Measurements from ENCODE around the gene TIMM21.

TIMM21 gene, protein sequence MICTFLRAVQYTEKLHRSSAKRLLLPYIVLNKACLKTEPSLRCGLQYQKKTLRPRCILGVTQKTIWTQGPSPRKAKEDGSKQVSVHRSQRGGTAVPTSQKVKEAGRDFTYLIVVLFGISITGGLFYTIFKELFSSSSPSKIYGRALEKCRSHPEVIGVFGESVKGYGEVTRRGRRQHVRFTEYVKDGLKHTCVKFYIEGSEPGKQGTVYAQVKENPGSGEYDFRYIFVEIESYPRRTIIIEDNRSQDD

DNA sequence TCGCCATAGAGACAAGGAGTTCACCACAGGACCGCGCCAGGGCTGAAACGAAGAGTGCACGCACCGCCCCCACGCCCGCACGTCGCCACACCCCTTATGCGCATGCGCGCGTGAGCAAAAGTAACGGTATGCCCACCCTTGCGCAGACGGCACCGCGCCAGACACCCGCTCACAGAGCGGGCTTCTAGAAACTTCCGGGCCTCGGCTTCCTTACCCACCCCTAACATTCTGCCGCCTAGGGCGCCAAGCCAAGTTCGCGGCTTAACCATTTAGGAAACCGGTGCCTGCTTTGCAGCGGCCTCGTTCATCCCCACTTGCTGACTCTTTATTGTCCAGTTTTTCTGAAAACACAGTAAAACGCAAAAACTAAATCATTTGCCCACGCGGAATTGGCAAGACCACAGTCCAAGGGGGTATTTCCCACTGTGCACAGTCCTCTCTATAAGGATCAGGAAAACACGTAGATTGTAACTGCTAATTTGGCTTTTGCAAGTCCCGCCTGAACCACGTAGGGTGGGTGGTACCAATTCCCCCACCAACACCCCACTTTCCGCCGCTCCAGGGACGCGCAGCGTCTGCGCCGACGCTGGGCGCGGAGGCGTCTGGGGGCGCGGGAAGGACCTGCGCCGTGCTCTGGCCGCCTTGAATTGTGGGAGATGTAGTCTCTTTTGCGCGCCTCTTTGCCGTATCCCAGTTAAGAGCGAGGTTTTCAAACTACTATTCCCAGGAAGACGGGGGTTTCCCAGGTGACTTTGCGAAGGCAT, at the start of gene TIMM21, which contains the start of gene FBXO15:
TSS of gene TIMM21 (plus strand) at position 745 of the 764 bp plus-strand sequence. CDS start 286 bp downstream, outside the sequence.
TSS of gene FBXO15 (minus strand) at position 56 of the 764 bp plus-strand sequence. CDS start at position 7, 49 bp downstream.
- peak; percentile 96 for DNase-seq (ENCODE audit: low read depth)

DNA sequence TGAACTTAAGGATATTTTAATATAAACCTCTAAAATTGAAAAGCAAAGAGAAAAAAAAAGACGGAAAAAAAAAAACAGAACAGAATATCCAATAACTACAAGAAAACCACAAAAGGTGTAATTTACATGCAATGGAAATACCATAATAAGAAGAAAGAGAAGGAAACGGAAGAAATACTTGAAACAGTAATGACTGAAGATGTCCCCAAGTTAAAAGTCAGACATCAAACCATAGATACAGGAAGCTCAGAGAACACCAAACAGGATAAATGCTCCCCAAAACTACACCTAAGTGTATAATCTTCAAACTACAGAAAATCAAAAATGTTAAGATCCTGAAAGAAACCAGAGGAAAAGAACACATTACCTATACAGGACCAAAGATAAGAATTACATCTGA, 39.9 kb upstream of the TIMM21 start:
- DNase-seq (ENCODE audit: low read depth) = no peak

DNA sequence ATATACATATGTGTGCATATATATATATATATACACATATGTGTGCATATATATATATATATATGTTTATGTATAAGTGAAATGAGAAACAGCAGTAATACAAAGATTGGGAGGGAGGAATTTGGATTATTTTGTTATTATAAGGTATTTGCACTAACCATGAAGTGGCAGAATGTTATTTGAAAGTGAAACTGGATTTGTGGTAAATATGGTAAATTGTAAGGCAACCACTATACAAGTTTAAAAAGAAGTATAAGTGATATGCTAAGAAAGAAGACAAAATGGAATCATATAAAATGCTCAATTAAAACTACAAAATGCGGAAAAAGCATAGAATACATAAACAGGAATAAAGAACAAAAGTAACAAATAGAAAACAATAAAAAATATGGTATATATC, 38.2 kb upstream of the TIMM21 start:
- no peak for DNase-seq (ENCODE audit: low read depth)

DNA sequence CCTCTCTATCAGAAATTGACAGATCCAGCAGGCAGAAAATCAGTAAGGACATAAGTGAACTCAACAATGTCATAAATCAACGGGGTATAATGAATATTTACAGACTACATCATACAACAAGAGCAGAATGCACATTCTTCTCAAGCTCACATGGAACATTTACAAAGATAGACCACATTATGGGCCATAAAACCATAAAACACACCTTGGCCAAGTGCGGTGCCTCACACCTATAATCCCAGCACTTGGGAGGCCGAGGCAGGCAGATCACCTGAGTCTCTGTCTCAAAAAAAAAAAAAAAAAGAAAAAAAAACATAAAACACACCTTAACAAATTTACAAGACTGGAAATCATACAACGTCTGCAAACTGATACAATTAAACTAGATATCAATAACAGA, 37.3 kb upstream of the TIMM21 start:
- DNase-seq (ENCODE audit: low read depth) = no peak

DNA sequence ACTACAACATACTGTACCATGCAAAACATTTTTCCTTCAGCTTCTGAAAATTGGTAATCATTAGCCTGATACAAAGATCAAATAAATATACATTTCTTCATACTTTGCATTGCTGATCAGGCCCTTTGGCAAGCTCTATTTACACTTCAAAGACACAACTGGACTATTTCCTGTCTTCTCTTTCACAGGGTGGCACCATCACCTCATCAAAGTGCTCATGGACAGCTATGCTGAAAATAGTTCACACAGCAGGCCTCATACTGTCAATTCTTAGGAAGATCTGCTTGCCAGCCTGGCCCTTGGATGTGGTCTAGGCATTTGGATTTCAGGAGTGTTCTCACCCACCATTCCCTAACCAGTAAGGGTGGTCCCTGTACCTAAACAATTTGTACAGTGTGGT, 34.6 kb upstream of the TIMM21 start:
- DNase-seq (ENCODE audit: low read depth) = no peak

DNA sequence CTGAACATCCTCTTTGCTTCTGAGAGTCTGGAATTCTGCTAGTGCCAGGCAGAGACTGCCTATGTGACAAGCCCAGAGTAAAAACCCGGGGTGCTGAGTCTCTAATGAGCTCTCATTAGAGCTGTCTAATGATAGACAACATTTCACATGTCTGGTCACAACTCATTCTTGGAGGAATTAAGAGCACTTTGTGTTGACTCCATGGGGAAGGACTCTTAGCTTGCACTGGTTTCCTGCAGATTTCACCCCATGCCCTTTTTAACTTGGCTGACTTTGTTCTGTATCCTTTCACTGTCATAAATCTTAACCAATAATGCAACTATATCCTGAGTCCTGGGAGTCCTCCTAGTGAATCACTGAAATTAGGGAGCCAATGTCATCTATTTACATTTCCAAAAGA, 34.2 kb upstream of the TIMM21 start:
- peak; percentile 4 for DNase-seq (ENCODE audit: low read depth)

DNA sequence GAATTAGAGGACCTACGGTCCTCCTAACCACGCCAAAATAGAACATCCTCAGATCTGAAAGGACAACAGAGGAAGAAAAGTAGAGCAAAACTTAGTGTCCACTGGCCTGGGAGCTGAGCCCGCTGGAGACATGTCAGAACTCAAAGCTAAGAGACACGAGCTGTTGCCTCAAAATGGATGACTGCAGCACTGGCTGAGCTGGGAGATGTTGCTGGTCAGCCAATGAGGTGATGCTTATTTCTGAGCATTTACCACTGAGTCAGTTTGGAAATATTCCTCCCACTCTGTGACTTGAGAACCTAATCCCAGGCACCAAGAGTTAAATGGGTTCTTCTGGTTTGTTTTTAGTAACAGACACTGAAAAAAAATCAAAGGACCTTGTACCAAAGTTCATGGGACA, 33.3 kb upstream of the TIMM21 start:
- peak; percentile 51 for DNase-seq (ENCODE audit: low read depth)

DNA sequence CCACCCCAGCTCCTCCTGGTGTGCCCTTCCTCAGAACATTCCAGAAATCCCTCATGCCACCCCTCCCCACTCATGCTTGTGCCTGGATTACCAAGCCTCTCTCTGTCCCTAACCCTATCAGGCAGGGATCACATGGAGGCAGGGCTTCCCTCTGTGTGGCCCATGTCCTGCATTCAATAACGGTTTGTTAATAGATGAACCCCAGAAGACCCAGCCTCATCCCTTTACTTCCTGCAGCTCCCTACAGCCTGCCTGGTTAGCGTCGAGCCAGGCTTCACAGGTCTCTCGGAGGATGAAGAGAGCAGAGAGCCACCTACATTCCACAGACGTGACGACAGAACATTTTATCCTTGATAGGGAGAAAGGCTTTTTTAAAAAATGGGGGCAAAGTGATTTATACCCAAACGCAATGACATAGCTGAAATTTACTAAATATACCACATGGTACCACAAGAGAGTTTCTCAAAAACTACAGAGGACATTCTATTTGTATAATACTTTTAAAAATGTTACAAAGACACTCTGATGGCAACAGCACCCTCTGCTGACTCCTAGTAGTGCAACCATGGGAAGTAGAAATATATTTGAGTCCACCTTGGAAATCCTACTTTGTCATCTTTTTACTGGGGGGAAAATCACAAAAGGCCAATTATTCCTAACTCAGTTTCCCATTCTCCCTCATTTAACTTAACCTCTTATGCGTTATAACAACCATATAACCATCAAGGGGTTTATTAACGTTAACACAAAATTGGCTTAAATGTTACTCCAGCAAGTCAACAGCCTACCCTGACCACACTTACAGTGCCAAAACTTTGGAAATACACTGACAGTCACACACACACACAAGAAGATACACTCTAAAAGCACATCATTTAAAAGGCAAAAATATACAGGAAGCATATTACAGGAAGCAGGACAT, 31.4 kb upstream of the TIMM21 start:
- peak; percentile 38 for DNase-seq (ENCODE audit: low read depth)

DNA sequence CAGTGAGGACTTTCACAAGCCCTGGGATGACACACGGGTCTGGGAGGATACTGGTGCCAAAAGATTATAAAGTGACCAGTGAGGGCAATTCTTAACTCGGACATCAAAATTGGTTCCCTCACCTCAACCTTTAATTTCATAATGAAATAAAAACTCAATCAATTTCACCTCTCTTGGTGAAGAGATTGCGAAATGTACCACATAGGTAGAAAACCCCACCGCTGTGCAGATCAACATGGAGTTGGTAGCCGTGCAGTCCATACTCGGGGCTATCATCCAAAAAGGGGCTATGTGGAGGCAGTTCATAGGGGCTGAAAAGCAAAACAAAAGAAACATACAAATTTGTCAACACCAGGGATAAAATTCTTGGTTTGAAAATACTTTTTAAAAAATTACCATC, 25.1 kb upstream of the TIMM21 start:
- DNase-seq (ENCODE audit: low read depth) = no peak

DNA sequence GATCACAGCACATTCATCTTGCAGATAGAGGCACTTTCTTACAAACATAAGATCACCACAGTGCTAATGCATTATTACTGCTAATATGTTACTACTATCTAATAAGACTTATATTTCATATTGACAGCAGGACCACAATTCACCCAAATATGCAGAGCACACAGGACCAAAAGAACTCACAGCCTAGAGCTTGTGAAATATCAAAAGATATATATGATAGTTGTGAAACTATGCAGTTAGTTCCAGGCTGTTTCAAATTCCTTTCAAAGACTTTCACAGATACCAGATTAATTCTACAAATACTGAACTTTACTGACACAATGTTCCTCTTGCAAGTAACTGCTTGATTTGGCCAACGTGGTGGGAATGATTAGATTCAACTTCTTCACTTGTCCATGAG, 23.7 kb upstream of the TIMM21 start:
- no peak for DNase-seq (ENCODE audit: low read depth)

DNA sequence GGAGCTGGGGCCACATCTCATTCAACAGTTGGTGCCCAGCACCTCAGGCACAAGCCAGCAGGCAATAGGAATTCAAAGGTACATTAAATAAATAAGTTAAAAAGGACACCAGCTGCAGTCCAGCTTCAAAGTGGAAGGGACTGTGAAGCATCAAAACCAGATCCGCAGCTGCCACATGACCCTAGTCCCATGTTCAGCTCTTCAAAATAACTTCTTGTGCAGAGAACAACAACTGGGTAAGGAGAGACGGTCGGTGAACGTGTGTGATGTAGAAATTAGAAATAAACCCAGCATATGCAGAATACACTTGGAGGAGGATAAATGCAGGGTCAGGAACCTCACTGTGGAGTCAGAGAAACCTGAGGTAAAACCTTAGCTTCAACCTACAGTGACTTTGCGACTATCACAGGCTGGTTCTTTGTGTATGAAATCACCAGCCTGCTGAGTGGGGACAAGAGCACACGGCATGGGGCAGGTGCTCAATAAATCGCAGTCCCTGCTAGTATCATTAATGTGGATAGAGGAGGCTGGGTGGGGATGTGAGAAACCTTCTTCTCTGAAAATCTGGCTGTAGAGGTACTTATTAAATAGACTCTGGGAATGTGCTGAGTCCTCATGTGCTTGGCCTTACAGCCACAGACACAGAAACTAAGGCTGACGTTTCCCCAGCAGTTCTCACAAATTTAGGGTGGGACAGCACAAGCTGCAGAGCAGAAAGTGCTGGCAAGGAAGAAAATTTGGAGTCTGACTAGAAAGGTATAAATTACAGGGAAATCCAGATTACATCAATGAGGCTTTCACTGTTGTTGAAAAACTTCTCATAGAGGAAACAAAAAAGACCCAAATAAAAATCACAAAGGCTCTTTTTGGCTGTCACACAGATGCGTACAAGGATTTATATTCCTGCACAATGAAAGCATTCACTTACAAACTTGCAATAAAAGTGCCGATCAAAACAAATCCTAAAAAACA, 21.4 kb upstream of the TIMM21 start:
- DNase-seq (ENCODE audit: low read depth) = no peak

DNA sequence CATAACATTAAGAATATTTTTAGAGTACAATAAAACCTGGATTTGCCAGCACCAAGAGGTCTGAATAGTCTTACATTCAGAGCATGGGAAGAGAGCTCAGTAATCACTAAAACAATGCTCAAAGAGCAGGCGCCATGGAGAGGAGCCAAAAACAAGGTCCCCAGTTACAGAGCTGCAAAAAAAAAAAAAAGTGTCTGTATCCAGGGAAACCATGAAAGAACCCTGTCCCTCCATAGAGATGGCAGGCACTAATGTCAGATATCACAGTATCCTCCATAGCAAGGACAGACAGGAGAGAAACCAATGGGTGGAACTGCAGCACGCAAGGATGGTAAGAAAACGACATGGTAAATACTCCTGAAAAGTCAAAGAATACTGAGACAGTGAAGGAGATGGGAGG, 20.2 kb upstream of the TIMM21 start:
- DNase-seq (ENCODE audit: low read depth) = no peak

DNA sequence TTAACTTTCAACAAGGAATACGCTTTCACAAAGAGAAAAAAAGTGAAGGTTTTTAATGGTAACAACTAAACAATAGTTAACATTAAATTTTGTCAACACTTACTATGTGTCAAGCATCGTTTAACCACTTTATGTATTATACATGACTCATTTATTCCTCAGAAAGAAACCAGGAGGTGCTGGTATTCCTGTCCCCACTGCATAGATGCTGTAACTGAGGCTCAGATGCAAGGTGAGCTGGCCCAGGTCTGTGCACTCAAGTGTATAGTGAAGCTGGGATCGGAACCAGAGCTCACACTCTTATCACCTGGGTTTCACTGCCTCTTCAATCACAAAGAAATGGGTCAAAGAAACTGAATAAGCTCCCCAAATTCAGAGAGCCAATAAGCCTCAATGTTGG, 17.2 kb upstream of the TIMM21 start:
- no peak for DNase-seq (ENCODE audit: low read depth)

DNA sequence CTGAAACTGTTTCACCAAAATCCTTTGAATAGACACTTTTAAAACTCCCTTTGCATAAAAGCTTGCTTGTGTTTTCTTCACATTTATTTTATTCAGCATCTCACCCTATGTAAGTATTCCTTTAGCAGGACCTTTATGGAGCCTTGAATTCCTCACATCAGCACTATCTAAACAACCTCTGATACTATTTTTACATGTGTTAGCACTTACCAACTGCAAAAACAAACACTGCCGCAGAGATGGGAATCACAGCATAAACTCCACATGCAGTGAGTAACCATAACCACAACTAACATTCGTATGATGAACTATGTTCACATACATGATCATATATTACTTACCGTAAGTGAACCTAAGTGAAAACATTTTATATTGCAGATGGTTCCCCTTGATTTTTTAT, 16.1 kb upstream of the TIMM21 start:
- no peak for DNase-seq (ENCODE audit: low read depth)

DNA sequence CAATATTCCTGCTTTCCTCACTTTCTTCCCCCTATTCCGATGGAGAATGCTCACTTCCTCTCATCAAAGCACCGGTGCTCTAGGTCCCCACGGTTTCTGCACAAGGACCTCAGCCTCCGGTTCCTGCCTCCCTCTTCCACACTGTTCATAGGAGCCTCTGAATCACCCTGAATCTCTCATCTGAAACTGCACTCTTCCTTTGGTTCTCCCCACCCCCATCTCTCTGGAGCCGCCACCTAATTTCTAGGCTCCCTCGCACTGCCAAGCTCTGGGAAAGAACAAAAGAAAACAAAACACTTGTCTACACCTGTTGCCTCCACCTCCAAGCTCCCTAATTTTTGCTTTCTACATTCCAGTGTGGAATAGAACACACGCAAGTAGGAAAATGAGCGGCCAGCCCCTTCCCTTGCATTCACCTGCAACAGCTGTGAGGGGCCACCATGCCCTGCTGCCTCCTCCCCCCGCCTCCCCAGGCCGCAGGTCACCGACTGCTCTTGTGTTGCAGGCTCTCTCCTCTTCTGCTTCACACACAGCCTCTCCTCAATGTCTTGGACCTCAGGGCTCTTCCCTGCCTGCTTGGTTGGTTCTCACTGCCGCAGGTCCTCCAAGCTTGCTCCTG, 10.3 kb upstream of the TIMM21 start:
- DNase-seq (ENCODE audit: low read depth) = no peak

DNA sequence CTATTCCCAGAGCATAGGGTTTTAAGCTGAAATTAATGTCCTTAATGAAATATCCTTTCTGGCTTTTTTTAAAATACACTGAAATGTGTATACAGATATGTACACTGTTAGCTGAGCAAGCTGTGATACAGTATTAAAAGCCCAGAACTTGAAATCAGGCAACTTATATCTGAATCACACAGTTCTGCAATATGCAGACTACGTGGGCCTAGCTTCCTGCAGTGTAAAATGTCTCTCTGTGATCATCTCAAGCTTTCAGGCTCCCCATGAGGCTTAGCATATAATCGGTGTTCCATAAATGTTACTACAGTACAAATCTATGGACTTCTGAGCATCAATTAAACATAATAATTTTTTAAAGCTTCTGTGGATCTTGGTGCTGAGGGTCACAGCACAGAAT, 8.9 kb upstream of the TIMM21 start:
- DNase-seq (ENCODE audit: low read depth) = no peak

DNA sequence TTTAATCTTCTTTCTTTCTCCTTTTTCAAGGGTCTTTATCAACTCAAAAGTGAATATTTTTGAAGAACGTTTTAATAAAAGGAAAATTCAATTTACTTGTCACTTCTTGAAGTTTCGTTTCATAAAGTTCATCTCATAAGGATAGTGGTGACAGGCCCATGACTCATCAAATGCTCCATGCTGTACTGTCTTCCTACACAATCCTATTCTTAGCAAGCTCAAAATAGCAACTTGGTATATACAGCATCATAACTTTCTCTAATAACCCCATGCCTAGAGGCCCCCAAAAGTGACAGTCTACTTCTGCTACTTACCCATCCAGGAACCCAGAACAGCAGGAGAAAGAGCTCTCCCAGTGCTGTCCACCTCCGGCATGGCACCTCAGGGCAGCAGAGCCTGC, 8.4 kb upstream of the TIMM21 start:
- DNase-seq (ENCODE audit: low read depth) = peak; percentile 18

DNA sequence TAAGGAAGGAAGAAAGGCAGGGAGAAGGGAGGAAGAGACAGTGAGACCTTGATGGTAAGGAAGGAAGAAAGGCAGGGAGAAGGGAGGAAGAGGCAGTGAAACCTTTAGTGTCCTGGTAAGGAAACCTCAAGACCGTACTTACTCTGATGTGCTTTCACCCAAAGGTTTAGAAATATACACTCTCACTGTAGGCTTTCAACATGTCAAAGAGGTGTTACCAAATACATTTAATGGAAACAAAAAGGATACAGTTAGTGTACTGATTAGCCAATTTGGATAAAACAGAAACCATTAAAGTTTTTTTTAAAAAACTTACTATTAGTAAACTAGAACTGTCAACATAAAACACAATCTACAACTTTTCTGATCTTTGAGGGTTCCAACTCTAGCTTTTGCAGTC, 7.7 kb upstream of the TIMM21 start:
- DNase-seq (ENCODE audit: low read depth) = no peak

DNA sequence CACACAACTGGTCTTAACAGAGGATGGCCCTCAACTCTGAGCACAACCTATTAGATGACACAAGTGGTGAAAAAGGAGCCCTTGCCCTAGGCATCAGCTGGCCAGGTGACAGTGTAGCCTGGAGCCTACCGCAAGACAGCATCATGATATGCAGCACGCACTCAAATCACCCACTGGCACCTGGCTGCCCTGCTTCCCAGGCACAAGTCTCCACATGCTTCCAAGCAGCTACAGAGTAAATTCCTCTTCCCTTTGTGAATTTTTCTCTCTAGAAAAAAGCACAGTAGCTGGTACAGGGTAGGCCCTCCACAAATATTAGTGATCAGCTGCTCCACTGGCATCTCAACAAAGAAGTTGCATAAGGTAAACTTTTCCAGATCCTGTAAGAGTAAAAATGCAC, 6.7 kb upstream of the TIMM21 start:
- DNase-seq (ENCODE audit: low read depth) = no peak

DNA sequence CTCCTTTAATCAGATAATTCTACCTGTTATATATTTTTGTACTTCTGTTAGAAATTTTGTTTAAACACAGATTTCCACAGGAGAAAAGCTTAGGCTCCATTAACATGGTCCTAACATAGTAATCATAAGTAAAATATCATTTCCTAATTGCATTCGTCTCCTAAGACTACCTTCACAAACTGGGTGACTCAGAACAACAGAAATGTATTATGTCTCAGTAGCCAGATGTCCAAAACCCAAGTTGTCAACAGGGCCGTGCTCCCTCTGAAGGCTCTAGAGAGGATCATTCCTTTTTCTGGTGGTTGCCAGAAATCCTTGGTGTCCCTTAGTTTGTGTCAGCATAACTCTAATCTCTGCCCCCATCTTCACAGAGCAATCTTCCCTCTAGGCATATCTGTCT, 6.1 kb upstream of the TIMM21 start:
- no peak for DNase-seq (ENCODE audit: low read depth)

DNA sequence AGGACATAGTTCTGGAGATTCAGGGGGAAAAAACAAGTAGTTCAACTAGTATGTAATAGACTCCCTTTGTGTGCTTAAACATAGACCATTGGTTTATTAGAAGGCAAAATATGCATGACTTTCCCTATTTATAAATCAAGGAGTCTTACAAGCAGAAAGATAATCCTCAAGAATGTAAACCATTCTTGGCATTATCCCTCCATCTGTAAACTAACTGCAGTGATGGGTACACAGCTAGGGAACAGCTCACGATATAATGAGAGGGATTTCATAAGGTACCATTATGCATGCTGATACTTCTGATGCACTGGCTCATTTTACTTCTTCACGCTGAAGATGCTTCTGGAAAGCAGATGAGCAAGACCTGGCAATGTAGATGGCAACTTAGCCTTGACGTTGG, 1.6 kb upstream of the TIMM21 start:
- DNase-seq (ENCODE audit: low read depth) = no peak

Data from stromal cell of bone marrow (primary cell).